DMS153 treated with DMSO at 0.1 percent for 48 hours (cell line): Measurements from ENCODE around the gene PKP3.
"Not testable (repeated sequence)": the region's sequence is repeated elsewhere in the genome, so short reads cannot be mapped to it uniquely, and the experiment has no call there.

Experiments used
- DNase-seq: peaks from one replicate; lab custom pipeline; 2025; ENCODE audit not compliant: unreplicated experiment; lab: John Stamatoyannopoulos, UW

The PKP3 gene, protein sequence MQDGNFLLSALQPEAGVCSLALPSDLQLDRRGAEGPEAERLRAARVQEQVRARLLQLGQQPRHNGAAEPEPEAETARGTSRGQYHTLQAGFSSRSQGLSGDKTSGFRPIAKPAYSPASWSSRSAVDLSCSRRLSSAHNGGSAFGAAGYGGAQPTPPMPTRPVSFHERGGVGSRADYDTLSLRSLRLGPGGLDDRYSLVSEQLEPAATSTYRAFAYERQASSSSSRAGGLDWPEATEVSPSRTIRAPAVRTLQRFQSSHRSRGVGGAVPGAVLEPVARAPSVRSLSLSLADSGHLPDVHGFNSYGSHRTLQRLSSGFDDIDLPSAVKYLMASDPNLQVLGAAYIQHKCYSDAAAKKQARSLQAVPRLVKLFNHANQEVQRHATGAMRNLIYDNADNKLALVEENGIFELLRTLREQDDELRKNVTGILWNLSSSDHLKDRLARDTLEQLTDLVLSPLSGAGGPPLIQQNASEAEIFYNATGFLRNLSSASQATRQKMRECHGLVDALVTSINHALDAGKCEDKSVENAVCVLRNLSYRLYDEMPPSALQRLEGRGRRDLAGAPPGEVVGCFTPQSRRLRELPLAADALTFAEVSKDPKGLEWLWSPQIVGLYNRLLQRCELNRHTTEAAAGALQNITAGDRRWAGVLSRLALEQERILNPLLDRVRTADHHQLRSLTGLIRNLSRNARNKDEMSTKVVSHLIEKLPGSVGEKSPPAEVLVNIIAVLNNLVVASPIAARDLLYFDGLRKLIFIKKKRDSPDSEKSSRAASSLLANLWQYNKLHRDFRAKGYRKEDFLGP

GRCh38 chr11:394034-394857 is at the start of gene PKP3:
TSS of gene PKP3 (plus strand) at chr11:394209. CDS start at chr11:394293, 84 bp downstream.
- peak; percentile 56 for DNase-seq

- no peak for DNase-seq
These were observed 49.0 kb upstream of the PKP3 start for GRCh38 chr11:344836-345578.

DNA sequence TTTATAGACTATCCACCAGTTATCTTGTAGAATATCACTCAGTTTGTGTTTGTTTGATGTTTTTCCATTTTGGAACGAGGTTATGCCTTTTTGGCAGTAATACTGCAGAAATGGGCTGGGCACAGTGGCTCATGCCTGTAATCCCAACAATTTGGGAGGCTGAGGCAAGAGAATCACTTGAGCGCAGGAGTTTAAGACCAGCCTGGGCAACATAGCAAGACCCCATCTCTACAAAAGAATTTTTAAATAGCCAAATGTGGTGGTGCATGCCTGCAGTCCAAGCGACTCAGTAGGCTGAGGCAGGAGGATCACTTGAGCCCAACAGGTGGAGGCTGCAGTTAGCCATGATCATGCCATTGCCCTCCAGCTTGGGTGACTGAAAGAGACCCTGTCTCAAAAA is 47.5 kb upstream of the PKP3 start:
- no peak for DNase-seq

DNA sequence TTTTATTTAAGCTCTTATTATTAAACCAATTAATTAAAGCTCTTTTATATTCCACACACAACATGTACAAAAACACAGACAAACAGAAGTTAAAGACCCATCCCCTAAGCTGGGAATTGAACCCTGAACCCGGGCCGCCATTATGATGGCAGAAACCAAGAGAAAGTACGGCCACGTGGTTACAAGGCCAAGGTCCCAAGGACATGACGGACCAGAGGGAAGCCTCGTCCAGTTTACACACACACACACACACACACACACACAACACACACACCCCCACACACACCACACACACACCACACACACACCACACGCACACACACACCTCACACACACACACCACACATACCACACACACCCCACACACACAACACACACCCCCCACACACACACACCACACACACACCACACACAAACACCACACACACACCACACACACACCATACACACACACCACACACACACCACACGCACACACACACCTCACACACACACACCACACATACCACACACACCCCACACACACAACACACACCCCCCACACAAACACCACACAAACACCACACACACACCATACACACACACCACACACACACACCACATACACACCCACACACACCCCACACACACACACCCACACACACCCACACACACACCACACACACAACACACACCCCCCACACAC is 44.6 kb upstream of the PKP3 start:
- DNase-seq: not testable (repeated sequence)

DNA sequence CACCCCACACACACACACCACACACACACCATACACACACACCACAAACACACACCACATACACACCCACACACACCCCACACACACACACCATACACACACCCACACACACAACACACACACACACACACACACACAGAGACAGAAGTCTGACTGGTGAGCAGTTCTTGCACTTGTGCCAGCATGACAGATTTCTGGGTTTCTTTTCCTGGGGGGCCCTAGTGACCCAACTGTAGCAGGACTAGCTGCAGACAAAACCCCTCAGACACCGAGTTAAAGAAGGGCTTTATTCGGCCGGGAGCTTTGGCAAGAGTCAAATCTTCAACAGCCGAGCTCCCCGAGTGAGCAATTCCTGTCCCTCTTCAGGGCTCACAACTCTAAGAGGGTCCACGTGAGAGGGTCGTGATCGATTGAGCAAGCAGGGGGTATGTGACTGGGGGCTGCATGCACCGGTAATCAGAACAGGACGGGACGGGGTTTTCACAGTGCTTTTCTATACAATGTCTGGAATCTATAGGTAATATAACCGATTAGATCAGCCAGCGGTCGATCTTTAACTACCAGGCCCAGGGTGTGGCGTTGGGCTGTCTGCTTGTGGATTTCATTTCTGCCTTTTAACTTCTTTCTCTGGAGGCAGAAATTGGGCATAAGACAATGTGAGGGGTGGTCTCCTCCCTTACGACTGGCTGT is 43.8 kb upstream of the PKP3 start:
- DNase-seq: not testable (repeated sequence)

DNA sequence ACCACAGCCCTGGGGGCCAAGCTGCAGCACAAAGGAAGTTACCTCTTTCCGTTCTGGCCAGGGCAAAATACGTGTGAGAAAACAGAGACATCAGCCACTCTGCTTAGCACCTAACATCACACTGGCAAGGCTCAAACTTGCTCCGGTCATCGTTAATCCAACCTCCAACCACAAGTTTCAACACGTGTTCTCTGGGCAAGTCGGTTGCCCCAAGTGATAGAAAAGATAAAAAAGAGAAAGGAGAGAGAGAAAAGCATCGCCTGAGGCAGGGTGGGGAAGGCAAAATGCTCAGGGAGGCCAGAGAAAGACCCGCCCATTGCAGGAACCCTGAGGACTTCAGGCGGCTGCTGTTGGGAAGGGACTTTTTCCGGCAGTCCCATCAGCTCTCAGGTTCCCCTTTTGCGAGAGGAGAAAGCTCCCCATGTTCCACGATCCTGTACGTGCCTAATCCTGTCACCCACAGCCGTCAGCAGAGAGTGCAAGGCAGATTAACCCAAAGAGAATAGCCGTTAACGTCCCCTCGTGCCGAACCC is 43.2 kb upstream of the PKP3 start:
- no peak for DNase-seq

DNA sequence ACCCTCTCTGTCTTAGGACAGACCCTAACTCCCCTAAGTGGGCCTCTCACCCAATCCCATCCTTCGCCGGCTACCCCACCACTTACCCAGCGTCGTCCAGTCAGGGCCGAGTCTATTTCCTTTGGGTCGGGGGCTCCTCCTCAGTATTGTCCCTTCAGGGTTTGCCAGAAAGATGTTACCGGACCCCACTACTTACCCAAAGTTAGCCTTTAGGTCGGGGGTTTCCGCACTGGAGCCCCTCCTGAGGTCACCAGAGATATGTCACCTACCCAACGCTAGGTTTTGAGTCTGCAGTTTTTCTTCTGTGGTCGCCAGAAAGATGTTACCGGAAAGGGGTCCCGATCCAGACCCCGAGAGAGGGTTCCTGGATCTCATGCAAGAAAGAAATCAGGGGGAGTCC is 42.6 kb upstream of the PKP3 start:
- DNase-seq: no peak

- no peak for DNase-seq
These were observed 41.5 kb upstream of the PKP3 start for GRCh38 chr11:352456-353031.

DNA sequence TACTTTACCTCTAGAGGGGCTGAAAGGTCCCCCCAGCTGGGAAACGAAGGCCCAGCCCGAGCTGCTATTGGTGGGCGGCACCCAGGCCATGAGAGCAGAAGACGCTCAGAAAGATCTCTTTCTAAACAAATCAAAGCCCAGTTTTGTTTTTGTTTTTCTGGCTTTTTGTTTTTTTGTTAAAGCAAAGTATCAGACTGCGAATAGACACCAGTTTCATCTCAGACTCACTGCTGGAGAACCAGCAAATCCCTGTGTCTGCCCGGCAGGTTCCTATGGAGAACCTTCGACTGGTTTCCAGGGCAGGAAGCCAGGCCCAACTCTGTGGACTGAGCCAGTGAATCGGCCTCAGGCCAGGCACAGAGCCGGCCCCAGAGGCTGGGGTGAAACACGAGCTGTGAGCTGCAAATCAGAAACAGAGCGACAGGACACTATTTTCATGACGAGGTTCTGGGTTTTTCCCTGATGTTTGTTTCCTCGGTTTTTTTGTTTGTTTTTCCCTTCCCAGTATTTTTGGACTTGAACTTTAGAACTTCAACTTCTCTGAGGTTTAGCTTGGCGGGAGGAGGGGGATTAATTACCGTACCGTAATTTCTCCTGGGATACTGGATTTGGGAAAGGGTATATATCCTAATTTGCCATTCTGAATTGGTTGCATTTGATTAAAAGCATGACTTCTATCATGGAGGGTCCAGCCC is 40.7 kb upstream of the PKP3 start:
- DNase-seq: no peak

DNA sequence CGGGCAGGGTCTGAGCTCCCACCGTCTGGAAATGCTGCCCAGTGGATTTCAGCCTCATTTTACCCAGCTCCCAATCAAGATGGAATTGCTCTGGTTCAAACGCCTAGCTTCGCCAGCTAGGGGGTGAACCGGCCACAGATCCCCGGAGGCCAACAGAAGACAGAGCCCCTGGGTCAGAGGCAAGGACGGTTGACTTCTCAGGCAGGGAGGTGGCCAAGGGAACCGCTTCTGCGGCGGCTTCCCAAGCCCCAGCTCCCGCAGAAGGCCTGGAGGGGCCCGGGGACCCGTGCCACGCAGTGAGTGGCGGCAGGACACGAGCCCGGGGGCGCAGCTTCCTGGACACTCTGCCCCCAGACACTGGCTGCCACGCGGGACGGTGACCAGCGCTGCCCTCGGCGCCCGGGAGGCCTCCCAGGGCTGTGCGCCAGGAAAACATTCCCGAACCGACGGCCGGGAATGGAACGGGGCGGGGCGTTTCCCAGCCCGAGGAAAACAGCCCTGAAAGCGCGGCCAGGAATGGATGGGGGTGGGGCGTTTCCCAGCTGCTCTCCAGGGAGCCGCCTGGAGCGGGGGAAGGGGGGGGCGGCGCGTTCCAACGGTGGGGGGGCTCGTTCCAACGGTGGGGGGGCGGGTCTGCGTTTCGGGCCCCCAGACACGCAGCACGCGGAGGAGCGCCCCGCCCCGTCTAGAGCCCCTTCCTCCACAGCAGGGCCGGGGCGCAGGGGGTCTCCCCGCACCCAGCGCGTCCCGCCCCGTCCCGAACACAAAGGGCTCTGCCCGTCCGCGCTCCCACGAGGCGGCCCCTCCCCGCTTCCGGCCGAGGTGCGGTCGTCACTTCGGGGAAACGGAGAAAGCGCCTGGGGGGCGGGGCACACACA is 38.2 kb upstream of the PKP3 start:
- peak; percentile 11 for DNase-seq

DNA sequence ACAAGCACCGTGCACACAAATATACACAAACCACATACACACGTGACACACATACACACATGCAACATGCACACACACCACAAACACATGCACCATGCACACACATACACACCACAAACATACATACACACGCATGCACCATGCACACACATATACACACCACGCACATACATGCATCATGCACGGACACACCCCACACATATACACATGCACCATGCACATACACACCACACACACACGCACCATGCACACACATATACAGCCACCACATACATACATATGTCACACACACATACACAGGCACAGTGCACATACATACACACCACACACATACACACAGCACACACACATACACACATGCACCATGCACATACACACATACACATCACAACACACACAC is 37.4 kb upstream of the PKP3 start:
- no peak for DNase-seq

GRCh38 chr11:357582-357981 is 36.4 kb upstream of the PKP3 start:
- no peak for DNase-seq

DNA sequence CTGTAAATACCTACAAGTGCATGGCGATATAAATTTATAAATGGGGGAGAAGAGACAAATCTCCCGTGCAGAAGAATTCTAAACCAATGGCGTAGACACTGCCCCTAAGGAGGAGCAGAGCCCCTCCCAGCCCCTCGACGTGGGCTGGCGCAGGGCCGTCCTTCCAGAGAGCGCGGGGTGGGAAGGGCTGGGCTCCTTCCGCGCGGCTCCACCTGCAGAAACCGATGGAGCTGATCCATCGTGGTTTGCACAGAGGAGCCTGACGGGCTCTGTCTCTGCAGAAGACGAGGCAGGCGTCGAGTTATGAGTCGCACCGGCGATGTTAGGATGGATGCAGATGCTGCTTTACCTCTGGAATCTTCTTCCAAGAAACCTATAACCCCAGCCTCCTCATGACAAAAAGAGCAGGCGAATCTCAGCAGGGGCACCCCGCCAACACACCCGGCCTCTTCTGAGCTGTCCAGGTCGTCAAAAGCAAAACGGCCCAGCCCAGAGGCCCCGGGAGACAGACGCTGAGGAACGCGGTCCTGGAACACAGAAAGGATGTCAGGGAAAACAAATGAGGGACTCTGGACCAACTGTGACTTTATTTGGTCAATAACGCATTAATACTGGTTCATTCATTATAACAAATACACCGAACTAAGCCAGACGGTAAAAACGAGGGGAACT is 35.7 kb upstream of the PKP3 start:
- no peak for DNase-seq

DNA sequence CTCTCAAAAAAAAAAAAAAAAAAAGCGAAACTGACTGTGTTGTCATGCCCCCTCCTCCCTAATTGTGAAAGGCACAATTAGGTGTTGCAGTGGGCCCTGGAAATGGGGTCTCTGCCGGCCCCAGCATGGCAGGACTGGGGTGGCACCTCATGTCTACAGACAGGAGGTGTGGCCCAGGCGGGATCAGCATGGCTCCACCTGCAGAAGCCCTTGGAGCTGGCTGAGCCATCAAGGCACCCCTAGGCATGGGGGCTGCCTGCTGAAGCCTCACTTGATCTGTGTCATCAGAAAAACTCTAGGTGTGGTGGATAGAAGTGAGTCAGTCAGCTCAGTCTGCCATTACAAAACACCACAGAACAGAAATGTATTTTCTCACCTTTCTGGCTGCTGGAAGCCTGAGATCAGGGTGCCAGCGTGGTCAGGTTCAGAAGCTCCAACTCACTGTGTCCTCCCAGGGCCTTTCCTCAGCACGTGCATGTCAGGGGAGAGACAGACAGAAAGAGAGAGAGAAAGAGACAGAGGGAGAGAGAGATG is 34.8 kb upstream of the PKP3 start:
- no peak for DNase-seq

DNA sequence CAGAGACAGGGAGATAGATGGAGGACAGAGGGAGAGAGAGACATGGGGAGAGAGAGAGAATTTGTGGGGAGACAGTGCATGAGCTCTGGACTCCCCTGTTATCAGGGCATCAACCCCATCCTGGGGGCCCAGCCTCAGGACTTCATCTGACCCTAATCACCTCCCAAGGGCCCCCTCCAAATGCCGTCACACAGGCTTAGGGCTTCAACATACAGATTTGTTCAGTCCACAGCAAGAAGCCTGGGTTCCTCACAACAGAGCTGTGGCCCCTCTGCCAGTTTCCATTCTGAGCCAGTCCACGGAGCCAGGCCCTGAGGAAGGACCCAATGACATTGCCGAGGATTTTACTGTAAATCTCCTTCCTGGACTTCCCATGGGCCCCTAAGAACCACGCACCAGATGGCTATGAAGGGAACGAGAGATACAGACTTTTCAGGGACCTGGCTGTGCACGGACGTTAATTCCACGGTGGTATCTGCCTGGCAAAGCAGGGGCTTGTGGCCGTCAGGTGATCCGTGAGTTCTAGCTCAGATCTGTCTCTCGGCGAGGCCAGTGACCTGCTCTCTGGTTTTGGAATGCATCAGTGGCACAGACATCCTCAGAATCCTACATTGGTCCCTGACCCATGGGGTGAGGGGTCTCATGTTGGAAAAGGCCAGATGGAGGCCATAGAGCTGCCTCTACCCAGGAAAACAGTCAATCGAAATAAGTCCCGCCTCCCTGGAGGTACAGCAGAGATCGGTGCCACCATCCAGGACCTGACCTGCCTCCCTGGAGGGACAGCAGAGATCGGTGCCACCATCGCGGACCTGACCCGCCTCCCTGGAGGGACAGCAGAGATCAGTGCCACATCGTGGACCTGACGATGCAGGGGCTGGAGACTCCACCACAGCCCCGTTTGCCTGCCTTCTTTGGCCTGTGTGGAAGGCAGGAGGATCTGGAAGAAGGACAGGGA is 33.4 kb upstream of the PKP3 start:
- DNase-seq: no peak
